Spleen (tissue), 11 donors: ENCODE measurements around the gene SORCS1. TPM values are rescaled to one million over a fixed set of nuclear protein-coding genes. Genes with fewer than 3 reads are reported as not detected.
"Not testable (repeated sequence)": the region's sequence is repeated elsewhere in the genome, so short reads cannot be mapped to it uniquely, and the experiment has no call there.

Experiments used
- DNase-seq: peaks from one replicate; pipeline ENCODE4 v3.0.0-alpha.2; 2020
- H3K27ac ChIP-seq, 8 donors: fragments of 200-600 bp; sonication (generic) in 7 of 8; 1 replicate in 4 of 8; 2 replicates in 4 of 8; pipeline versions ENCODE4 v1.5.0 to v1.8.0; 2016 to 2021; ENCODE audit warnings: inconsistent platforms in 4 of 8, mild to moderate bottlenecking in 4 of 8, moderate library complexity in 1 of 8
- H3K27me3 ChIP-seq, 7 donors: fragments of 200-600 bp; sonication (generic) in 6 of 7; replicated peaks in 1 of 7; 1 replicate in 4 of 7; 2 replicates in 3 of 7; pipeline versions ENCODE4 v1.5.0 to v1.8.0; 2016 to 2021; ENCODE audit warnings: inconsistent platforms in 3 of 7, mild to moderate bottlenecking in 1 of 7
- H3K36me3 ChIP-seq, 6 donors: fragments of 200-600 bp; sonication (generic) in 5 of 6; 1 replicate in 4 of 6; 2 replicates in 2 of 6; pipeline versions ENCODE4 v1.5.0 to v1.8.0; 2016 to 2021; ENCODE audit warnings: inconsistent platforms in 2 of 6
- H3K4me1 ChIP-seq, 6 donors: fragments of 200-600 bp; sonication (generic) in 5 of 6; 1 replicate in 3 of 6; 2 replicates in 3 of 6; pipeline versions ENCODE4 v1.5.0 to v1.8.0; 2016 to 2021; ENCODE audit warnings: inconsistent platforms in 3 of 6
- H3K4me3 ChIP-seq, 8 donors: fragments of 200-600 bp; sonication (generic) in 7 of 8; 1 replicate in 4 of 8; 2 replicates in 4 of 8; pipeline versions ENCODE4 v1.5.0 to v1.8.0; 2016 to 2021; ENCODE audit warnings: inconsistent platforms in 4 of 8, mild to moderate bottlenecking in 4 of 8, moderate library complexity in 2 of 8
- H3K9me3 ChIP-seq, 8 donors: fragments of 200-600 bp; sonication (generic) in 7 of 8; 1 replicate in 4 of 8; 2 replicates in 4 of 8; pipeline versions ENCODE4 v1.5.0 to v1.8.0; 2016 to 2021; ENCODE audit warnings: inconsistent platforms in 4 of 8
- POLR2A ChIP-seq, 3 donors: fragments of 450-650 bp; IDR thresholded peaks; one replicate each; pipeline ENCODE4 v1.5.1; 2017; ENCODE audit warnings: antibody characterized with exemption in 3 of 3, mild to moderate bottlenecking in 1 of 3
- POLR2AphosphoS5 ChIP-seq, 3 donors: sonication (generic); formaldehyde crosslinking; IDR thresholded peaks; one replicate each; pipeline ENCODE4 v1.5.1; 2017; ENCODE audit warnings: antibody characterized with exemption in 3 of 3
- WGBS, 5 donors: extraction: QIAGEN DNeasy Blood & Tissue Kit in 3 of 5; methylation state at CpG; one replicate each; pipeline versions ENCODE4 v1.1.5 to v1.1.7; 2013 to 2018; 5-methylcytosine and 5-hydroxymethylcytosine counted together
- intact Hi-C: fragments of 100-400 bp; cut with DNase I; formaldehyde crosslinking; loops from one replicate; pipeline ENCODE4 v1.15.0; 2023; ENCODE audit warnings: low total_unique reads
- polyA plus RNA-seq, 3 donors: library from polyadenylated mRNA; stranded (reverse); fragments of 200-250 nt; gene quantifications; one replicate each; pipeline ENCODE4 v1.2.1, GENCODE V29; 2013
- total RNA-seq, 7 donors: library from RNA; depleted of rRNA in 3 of 7; stranded (reverse); fragments of >200 nt in 3 of 7; fragmentation: NEBNext Ultra II Directional in 4 of 7; extraction: Animal tissue kit (Norgen Biotek cat#: 25700) in 4 of 7; gene quantifications; one replicate each; pipeline versions ENCODE4 v1.1.0 to v1.2.1, GENCODE V29; 2016 to 2021
- TF ChIP-seq, protein P1 (sequence below), 11 experiments: fragments of 200-600 bp in 7 of 11; fragments of 450-650 bp in 4 of 11; sonication (generic) in 4 of 11; IDR thresholded peaks in 8 of 11; conservative IDR thresholded peaks in 3 of 11; 1 replicate in 7 of 11; 2 replicates in 4 of 11; pipeline versions ENCODE4 v1.4.0 to v1.8.0; 2016 to 2021; ENCODE audit warnings: antibody characterized with exemption in 11 of 11, inconsistent platforms in 4 of 11, mild to moderate bottlenecking in 1 of 11
- donor health status: healthy with polysubstance abuse.
- donor health status: DM: no; HTN: no; CAD: no; lungs with moderate emphysema.
- donor health status: DM: no; HTN: no; CAD: no.
- donor health status: Bipolar disorder and iron deficiency.
- donor health status: healthy.
- donor health status: DM: no; HTN: no; CAD: no.
- donor health status: DM: yes; HTN: yes; CAD: no.

The SORCS1 gene
- total and polyA plus RNA-seq, 10 donors = 0.67 to 2.7 (median 1.6) TPM

DNA sequence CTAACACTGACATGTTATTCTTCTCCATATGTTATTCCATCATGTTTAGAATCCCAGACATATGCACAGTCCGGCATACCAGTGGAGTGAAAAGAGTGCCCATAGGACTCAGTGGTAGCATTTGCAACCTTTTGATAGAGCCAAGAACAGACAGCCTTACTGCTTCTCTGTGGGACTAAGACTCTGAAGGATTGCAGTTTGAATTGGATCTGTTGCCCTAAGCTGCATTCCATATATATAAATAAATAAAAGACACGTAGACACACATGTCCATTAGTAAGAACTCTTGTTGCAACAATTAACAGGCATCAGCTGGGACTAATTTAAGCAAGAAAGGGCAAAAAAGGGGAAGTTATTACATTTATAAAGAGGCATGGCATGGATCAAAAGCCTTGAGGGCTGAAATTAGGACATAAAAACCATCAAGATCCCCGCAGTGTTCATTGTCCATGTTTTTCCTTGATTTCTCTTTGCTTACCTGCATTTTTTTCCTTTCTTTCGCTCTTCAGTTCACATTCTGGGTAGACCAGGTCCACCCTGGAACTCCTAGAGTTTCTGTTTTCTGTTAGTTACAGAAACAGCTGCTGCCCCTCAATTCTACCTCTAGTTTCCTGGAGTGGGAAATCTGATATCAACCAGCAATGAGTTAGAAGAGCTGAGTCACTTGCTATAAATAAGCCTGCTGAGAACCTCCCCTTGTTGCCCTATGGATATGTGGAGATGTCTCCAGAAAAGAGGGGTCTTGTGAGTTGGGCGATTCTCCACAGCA lies 132.4 kb downstream of the SORCS1 start:
- Histone ChIP-seq H3K9me3 (no peaks in the 10 kb centered on the region), H3K4me3 (no peak overlapping the region), H3K36me3 (no peaks in the 10 kb centered on the region), H3K27ac (no peak overlapping the region), H3K27me3 (peaks cover 0 to 9% (median 0%) of the 10 kb centered on the region in 7 donors), H3K4me1 (no peaks in the 10 kb centered on the region)
- no peak for DNase-seq
- WGBS, 5 donors = 34 to 50% (median 46%) methylated on average over 5 of the region's 5 CpGs
- TF ChIP-seq POLR2AphosphoS5 (IDR thresholded peaks at IDR 0.05) = no peak
- TF ChIP-seq POLR2A (IDR thresholded peaks at IDR 0.05) = no peak
- TF ChIP-seq, protein P1, sequence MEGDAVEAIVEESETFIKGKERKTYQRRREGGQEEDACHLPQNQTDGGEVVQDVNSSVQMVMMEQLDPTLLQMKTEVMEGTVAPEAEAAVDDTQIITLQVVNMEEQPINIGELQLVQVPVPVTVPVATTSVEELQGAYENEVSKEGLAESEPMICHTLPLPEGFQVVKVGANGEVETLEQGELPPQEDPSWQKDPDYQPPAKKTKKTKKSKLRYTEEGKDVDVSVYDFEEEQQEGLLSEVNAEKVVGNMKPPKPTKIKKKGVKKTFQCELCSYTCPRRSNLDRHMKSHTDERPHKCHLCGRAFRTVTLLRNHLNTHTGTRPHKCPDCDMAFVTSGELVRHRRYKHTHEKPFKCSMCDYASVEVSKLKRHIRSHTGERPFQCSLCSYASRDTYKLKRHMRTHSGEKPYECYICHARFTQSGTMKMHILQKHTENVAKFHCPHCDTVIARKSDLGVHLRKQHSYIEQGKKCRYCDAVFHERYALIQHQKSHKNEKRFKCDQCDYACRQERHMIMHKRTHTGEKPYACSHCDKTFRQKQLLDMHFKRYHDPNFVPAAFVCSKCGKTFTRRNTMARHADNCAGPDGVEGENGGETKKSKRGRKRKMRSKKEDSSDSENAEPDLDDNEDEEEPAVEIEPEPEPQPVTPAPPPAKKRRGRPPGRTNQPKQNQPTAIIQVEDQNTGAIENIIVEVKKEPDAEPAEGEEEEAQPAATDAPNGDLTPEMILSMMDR (IDR thresholded peaks at IDR 0.05 in 8 of 11, conservative IDR thresholded peaks at IDR 0.05 in 3 of 11) = no peak
- intact Hi-C loops = no loop called here

DNA sequence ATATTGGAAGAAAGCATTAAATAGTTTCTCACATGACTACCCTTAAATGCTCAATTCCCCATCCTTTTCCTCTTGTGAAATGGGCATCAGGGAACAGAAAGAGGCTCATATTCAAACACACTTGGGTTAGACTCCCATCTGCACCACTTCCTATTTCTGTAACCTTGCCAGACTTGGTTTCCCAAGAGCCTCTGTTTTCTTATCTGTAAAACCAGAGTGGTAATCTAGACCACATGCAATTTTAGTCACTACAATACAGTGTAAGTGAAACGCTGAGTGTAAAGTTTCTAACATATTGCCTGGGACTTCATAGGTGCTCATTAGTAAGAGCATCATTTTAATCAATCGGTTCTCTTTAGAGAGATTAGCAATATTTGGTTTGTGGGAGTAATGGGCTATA lies 136.3 kb downstream of the SORCS1 start:
- peaks cover 0 to 9% (median 0%) of the 10 kb centered on the region in 7 donors for H3K27me3 ChIP-seq
- no peaks in the 10 kb centered on the region for H3K4me1 ChIP-seq
- no peaks in the 10 kb centered on the region for H3K9me3 ChIP-seq
- 55 to 71% (median 62%) methylated on average over 2 of the region's 2 CpGs for WGBS, 5 donors
- no peak for DNase-seq
- H3K36me3 ChIP-seq = no peaks in the 10 kb centered on the region
- no peak overlapping the region for H3K4me3 ChIP-seq
- TF ChIP-seq POLR2AphosphoS5 (IDR thresholded peaks at IDR 0.05) = no peak
- TF ChIP-seq, protein P1 (IDR thresholded peaks at IDR 0.05 in 8 of 11, conservative IDR thresholded peaks at IDR 0.05 in 3 of 11) = no peak
- TF ChIP-seq POLR2A (IDR thresholded peaks at IDR 0.05) = no peak
- intact Hi-C loops = no loop called here
- no peak overlapping the region for H3K27ac ChIP-seq

DNA sequence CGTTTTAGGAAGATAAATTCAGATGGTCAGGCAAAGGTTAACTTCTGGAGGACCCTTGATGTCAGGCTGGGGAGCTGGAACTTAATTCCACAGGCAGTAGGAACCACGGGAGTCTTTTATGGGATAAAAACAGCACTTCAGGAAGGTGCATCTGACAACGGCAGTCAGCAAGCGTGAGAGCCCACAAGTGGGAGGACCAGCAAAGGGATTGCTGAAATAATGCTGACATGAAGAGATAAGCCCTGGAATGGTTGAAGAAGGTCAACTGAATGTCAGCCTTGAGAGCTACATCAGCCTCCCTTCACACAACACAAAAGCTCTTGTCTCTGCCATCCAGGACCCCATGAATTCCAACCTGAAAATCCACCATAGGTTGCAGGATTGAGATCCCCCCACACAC lies 138.8 kb downstream of the SORCS1 start:
- no peak for DNase-seq
- WGBS, 5 donors = 53 to 80% (median 60%) methylated on average over 4 of the region's 4 CpGs

DNA sequence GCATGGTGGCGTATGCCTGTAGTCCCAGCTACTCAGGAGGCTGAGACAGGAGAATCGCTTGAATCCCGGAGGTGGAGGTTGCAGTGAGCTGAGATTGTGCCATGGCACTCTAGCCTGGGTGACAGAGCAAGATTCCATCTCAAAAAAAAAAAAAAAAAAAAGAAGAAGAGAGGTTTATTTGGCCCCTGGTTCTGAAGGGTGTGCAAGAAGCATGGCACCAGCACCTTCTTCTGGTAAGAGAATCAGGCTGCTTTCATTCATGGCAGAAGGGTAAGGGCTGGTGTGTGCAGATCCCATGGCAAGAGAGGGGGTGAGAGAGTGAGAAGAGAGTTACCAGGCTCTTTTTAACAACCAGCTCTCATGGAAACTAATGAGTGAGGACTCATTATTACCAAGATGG lies 140.5 kb downstream of the SORCS1 start:
- H3K4me1 ChIP-seq, H3K27ac ChIP-seq, H3K27me3 ChIP-seq, DNase-seq, H3K36me3 ChIP-seq, intact Hi-C loops, H3K9me3 ChIP-seq, H3K4me3 ChIP-seq: not testable (repeated sequence)
- WGBS, 5 donors = 90 to 97% (median 92%) methylated on average over 3 of the region's 3 CpGs

More for the DNA sequence above, 138.8 kb downstream of the SORCS1 start:
- intact Hi-C loops = no loop called here
- Histone ChIP-seq H3K27me3 (no peaks in the 10 kb centered on the region), H3K36me3 (no peaks in the 10 kb centered on the region), H3K9me3 (no peaks in the 10 kb centered on the region), H3K4me1 (no peaks in the 10 kb centered on the region), H3K4me3 (no peak overlapping the region), H3K27ac (no peak overlapping the region)
- TF ChIP-seq, protein P1 (IDR thresholded peaks at IDR 0.05 in 8 of 11, conservative IDR thresholded peaks at IDR 0.05 in 3 of 11) = no peak
